GM12878 (cell line): ENCODE measurements around the gene RANBP1. TPM values are rescaled to one million over a fixed set of nuclear protein-coding genes. Genes with fewer than 3 reads are reported as not detected.

ENCODE experiments used
- ATAC-seq: fragments of 200-7000 bp; cut with Tn5 transposase; 3 replicates; pipeline ENCODE4 v1.9.1; 2020; ENCODE audit warnings: mild to moderate bottlenecking, moderate library complexity
- BruUV-seq: library from RNA; stranded (reverse); fragments of 400-500 nt; replicated peaks from 2 replicates; lab custom pipeline; 2021; lab: Mats Ljungman, UMichigan
- CTCF ChIA-PET: fragments of 300-600 bp; sonication (Branson Sonifier 250); formaldehyde crosslinking; extraction: SDS; loops from one replicate; lab custom pipeline; 2021; ENCODE audit warnings: inconsistent platforms; lab: Yijun Ruan, JAX
- POLR2A ChIA-PET: fragments of 350-600 bp; formaldehyde crosslinking; extraction: SDS; loops from one replicate; lab custom pipeline; 2021; ENCODE audit warnings: inconsistent platforms; lab: Charles Lee
- RAD21 ChIA-PET: fragments of 300-600 bp; sonication (Branson Sonifier 250); formaldehyde crosslinking; loops from one replicate; lab custom pipeline; 2023; ENCODE audit warnings: antibody characterized with exemption; ENCODE audit not compliant: unreplicated experiment; lab: Charles Lee
- SMC1A ChIA-PET: fragments of 300-600 bp; sonication (Branson Sonifier 250); formaldehyde crosslinking; loops from one replicate; lab custom pipeline; 2023; ENCODE audit not compliant: unreplicated experiment, uncharacterized antibody; lab: Charles Lee
- DNase-seq: peaks from one replicate; pipeline ENCODE4 v3.0.0-alpha.2; 2011; ENCODE audit warnings: low read depth, low spot score
- FAIRE-seq: peaks from 3 replicates; lab custom pipeline; 2011; peaks lifted over from hg19 to GRCh38; lab: Jason Lieb, UNC
- H2AFZ ChIP-seq: 2 replicates; pipeline ENCODE4 v1.6.0; 2011; ENCODE audit warnings: low read depth, low read length, control low read depth; ENCODE audit not compliant: control insufficient read depth
- H3K27ac ChIP-seq: 2 replicates; pipeline ENCODE4 v1.5.1; 2011; ENCODE audit warnings: control low read depth; ENCODE audit not compliant: control insufficient read depth, insufficient read depth
- H3K27me3 ChIP-seq, 2 experiments: replicated peaks in 1 of 2; 2 replicates each; pipeline versions ENCODE4 v1.6.0 to v1.6.1; 2011; ENCODE audit warnings: low read length in 1 of 2; ENCODE audit not compliant: control insufficient read depth in 2 of 2, insufficient read depth in 2 of 2
- H3K36me3 ChIP-seq, 2 experiments: 2 replicates each; pipeline ENCODE4 v1.5.1; 2011; ENCODE audit warnings: low read length in 1 of 2; ENCODE audit not compliant: control insufficient read depth in 2 of 2, insufficient read depth in 2 of 2
- H3K4me1 ChIP-seq: 2 replicates; pipeline ENCODE4 v1.6.1; 2011; ENCODE audit warnings: mild to moderate bottlenecking, low read length, moderate library complexity, mixed read lengths; ENCODE audit not compliant: control insufficient read depth, insufficient read depth
- H3K4me2 ChIP-seq: 2 replicates; pipeline ENCODE4 v1.6.0; 2011; ENCODE audit warnings: control low read depth; ENCODE audit not compliant: control insufficient read depth, insufficient read depth
- H3K4me3 ChIP-seq: fragments of 200-600 bp; sonication (generic); 2 replicates; pipeline ENCODE4 v1.5.1; 2016
- H3K79me2 ChIP-seq: 2 replicates; pipeline ENCODE4 v1.6.0; 2011; ENCODE audit warnings: low read length; ENCODE audit not compliant: control insufficient read depth, insufficient read depth
- H3K9ac ChIP-seq: 2 replicates; pipeline ENCODE4 v1.8.0; 2011; ENCODE audit warnings: low read length, control low read depth, mixed read lengths; ENCODE audit not compliant: control insufficient read depth, insufficient read depth
- H3K9me3 ChIP-seq: replicated peaks from 3 replicates; pipeline ENCODE4 v1.5.1; 2011; ENCODE audit warnings: mild to moderate bottlenecking, low read length; ENCODE audit not compliant: control insufficient read depth, insufficient read depth
- H4K20me1 ChIP-seq: 2 replicates; pipeline ENCODE4 v1.6.0; 2011; ENCODE audit not compliant: control insufficient read depth, insufficient read depth
- BMI1 ChIP-seq: fragments of 450-650 bp; IDR thresholded peaks from 2 replicates; pipeline ENCODE4 v1.6.1; 2016; ENCODE audit warnings: mild to moderate bottlenecking, moderate library complexity, borderline replicate concordance
- BRCA1 ChIP-seq: IDR thresholded peaks from 2 replicates; pipeline ENCODE4 v1.6.1; 2011; ENCODE audit warnings: low read depth, low read length, improper control_type of control experiment
- CHD4 ChIP-seq: fragments of 200-600 bp; sonication (generic); IDR thresholded peaks from 2 replicates; pipeline ENCODE4 v1.6.1; 2016; ENCODE audit warnings: mild to moderate bottlenecking
- EP300 ChIP-seq, 2 experiments: fragments of 150-350 bp in 1 of 2; IDR thresholded peaks; 2 replicates each; pipeline ENCODE4 v1.6.1; 2011 to 2012; ENCODE audit warnings: low read depth in 2 of 2, low read length in 2 of 2, borderline replicate concordance in 1 of 2, improper control_type of control experiment in 1 of 2, inconsistent platforms in 1 of 2; ENCODE audit not compliant: control insufficient read depth in 1 of 2
- IRF4 ChIP-seq: IDR thresholded peaks from 2 replicates; pipeline ENCODE4 v1.6.1; 2011; ENCODE audit warnings: low read depth, low read length
- JUND ChIP-seq: IDR thresholded peaks from 2 replicates; pipeline ENCODE4 v1.6.1; 2012; ENCODE audit warnings: low read depth, mild to moderate bottlenecking, low read length, improper control_type of control experiment, moderate library complexity
- KDM1A ChIP-seq: fragments of 200-600 bp; sonication (generic); IDR thresholded peaks from 2 replicates; pipeline ENCODE4 v1.6.1; 2016; ENCODE audit warnings: borderline replicate concordance
- POLR2A ChIP-seq: IDR thresholded peaks from 2 replicates; pipeline ENCODE4 v1.6.1; 2011; ENCODE audit warnings: low read depth, mild to moderate bottlenecking, low read length
- SIN3A ChIP-seq: IDR thresholded peaks from 2 replicates; pipeline ENCODE4 v1.6.1; 2012; ENCODE audit warnings: low read depth, low read length, improper control_type of control experiment
- SREBF1 ChIP-seq: IDR thresholded peaks from 2 replicates; pipeline ENCODE4 v1.6.1; 2012; ENCODE audit warnings: mild to moderate bottlenecking, low read length
- YY1 ChIP-seq: IDR thresholded peaks from 2 replicates; pipeline ENCODE4 v1.6.1; 2011; ENCODE audit warnings: low read depth, mild to moderate bottlenecking, low read length
- ZBTB11 ChIP-seq: fragments of 450-650 bp; formaldehyde crosslinking; IDR thresholded peaks from 2 replicates; pipeline ENCODE4 v1.5.0; 2022; ENCODE audit warnings: mild to moderate bottlenecking, missing genetic modification characterization
- ZBTB33 ChIP-seq: fragments of 450-650 bp; IDR thresholded peaks from 2 replicates; pipeline ENCODE4 v1.6.1; 2017; ENCODE audit warnings: mild to moderate bottlenecking
- ZBTB4 ChIP-seq: fragments of 450-650 bp; formaldehyde crosslinking; IDR thresholded peaks from 2 replicates; pipeline ENCODE4 v1.4.0; 2022; ENCODE audit warnings: mild to moderate bottlenecking, moderate library complexity
- ZNF384 ChIP-seq: IDR thresholded peaks from 2 replicates; pipeline ENCODE4 v1.6.1; 2012; ENCODE audit warnings: low read depth, mild to moderate bottlenecking, low read length, improper control_type of control experiment, borderline replicate concordance
- ZZZ3 ChIP-seq: IDR thresholded peaks from 2 replicates; pipeline ENCODE4 v1.6.1; 2011; ENCODE audit warnings: low read depth; ENCODE audit not compliant: control insufficient read depth, insufficient read length
- whole genome bisulfite sequencing: methylation state at CpG from one replicate; pipeline ENCODE4 v1.1.6; 2016; ENCODE audit warnings: low lambda C conversion rate; ENCODE audit not compliant: insufficient replicate concordance, insufficient coverage; ENCODE audit errors: missing lambda C conversion rate; 5-methylcytosine and 5-hydroxymethylcytosine counted together
- in situ Hi-C: fragments of 300-500 bp; cut with MboI; formaldehyde crosslinking; loops from 9 replicates; pipeline ENCODE4 v1.14.3; 2018; ENCODE audit warnings: mixed read lengths
- intact Hi-C: fragments of 100-400 bp; cut with micrococcal nuclease; formaldehyde crosslinking; loops from one replicate; pipeline ENCODE4 v1.14.2; 2022; ENCODE audit not compliant: unreplicated experiment
- polyA plus RNA-seq, 11 experiments: library from polyadenylated mRNA; depleted of rRNA in 4 of 11; unstranded in 6 of 11; stranded (reverse) in 5 of 11; fragments of >200 nt; fragmentation: Nextera tagmentation in 4 of 11; fragmentation: Illumina TruSeq in 1 of 11; extraction: Ambion mirVana in 4 of 11; extraction: Trizol in 1 of 11; gene quantifications; 1 replicate in 1 of 11; 2 replicates in 10 of 11; pipeline versions ENCODE4 v1.2.1 to v1.2.3, GENCODE V29; 2011 to 2016; ENCODE audit warnings: inconsistent platforms in 2 of 11, missing spikeins in 2 of 11, low read depth in 1 of 11
- total RNA-seq, 4 experiments: library from RNA; depleted of rRNA in 3 of 4; stranded (reverse); fragments of >200 nt in 3 of 4; fragmentation: Illumina TruSeq in 1 of 4; extraction: Trizol in 1 of 4; gene quantifications; 2 replicates each; pipeline versions ENCODE4 v1.2.1 to v1.2.3, GENCODE V29; 2013 to 2021

The RANBP1 gene
- total and polyA plus RNA-seq, 10 of the 15 experiments (the other 5 are each of a cell fraction or from before 2014, with no cell fraction given) = 55.3 to 808 (median 394) TPM

GRCh38 chr22:20071524-20071972, 44.4 kb upstream of the RANBP1 start (continued):
- no peak for TF ChIP-seq ZBTB4 (CRISPR knock-in tag)
- TF ChIP-seq YY1 = no peak
- TF ChIP-seq POLR2A = no peak
- no peak for TF ChIP-seq JUND

- intact Hi-C loops (loop anchor here (10.0 kb wide), 1 partner anchor 52 kb away; the partner anchor contains the start of gene TANGO2), in situ Hi-C loops (no loop called here)
- WGBS = 66% methylated on average over 6 of the region's 6 CpGs
- ChIA-PET RAD21 (interaction anchor here (0.7 kb wide), 1 partner anchor 17 kb away, joined by 3 read pairs; no protein-coding TSS in a partner anchor), CTCF (no interaction called here), POLR2A (no interaction called here), SMC1A (no interaction called here)
- Histone ChIP-seq H3K4me1 (peaks cover 5% of the 10 kb centered on the region), H4K20me1 (no peaks in the 10 kb centered on the region), H3K36me3 (no peaks in the 10 kb centered on the region), H3K4me2 (no peak overlapping the region), H2AFZ (no peak overlapping the region), H3K79me2 (peaks cover 20% of the 10 kb centered on the region), H3K9ac (no peak overlapping the region), H3K27me3 (no peaks in the 10 kb centered on the region), H3K27ac (no peak overlapping the region), H3K9me3 (no peaks in the 10 kb centered on the region), H3K4me3 (no peak overlapping the region)
- BruUV-seq = no TSS peak
- FAIRE-seq (no peak), ATAC-seq (no peak), DNase-seq (no peak)
- no peak for TF ChIP-seq SREBF1
- TF ChIP-seq ZBTB33 = no peak
- no peak for TF ChIP-seq ZZZ3
- no peak for TF ChIP-seq CHD4
- TF ChIP-seq SIN3A = no peak
- no peak for TF ChIP-seq ZNF384
- TF ChIP-seq EP300 (IDR thresholded peaks at IDR 0.05; ENCODE audit: borderline replicate concordance in 1 of 2, control insufficient read depth in 1 of 2, low read depth in 2 of 2, low read length in 2 of 2) = no peak
- TF ChIP-seq BRCA1 = no peak
- no peak for TF ChIP-seq ZBTB11 (CRISPR knock-in tag)
- no peak for TF ChIP-seq KDM1A
- TF ChIP-seq BMI1 = no peak
- no peak for TF ChIP-seq IRF4
These were observed 39.2 kb upstream of the RANBP1 start for GRCh38 chr22:20076627-20077172.
